ENCODE results near the gene ABR.

- TF ChIP-seq EZH2phosphoT487 (IDR thresholded peaks at IDR 0.05; ENCODE audit: low read depth) (no peak), CTCF (IDR thresholded peaks at IDR 0.05; ENCODE audit: low read depth, low read length) (no peak)
Observed at GRCh38 chr17:1212946-1213345, 33.2 kb upstream of the ABR start.

Data from OCI-LY3 (cell line).